Hepatocyte (in vitro differentiated cells): ENCODE data around the gene LRCOL1. TPM values are rescaled to one million over a fixed set of nuclear protein-coding genes. Genes with fewer than 3 reads are reported as not detected.

Experiments used
- DNase-seq: peaks from one replicate; pipeline ENCODE4 v3.0.0-alpha.2; 2016; ENCODE audit warnings: low spot score
- H2AFZ ChIP-seq: fragments of 200-600 bp; sonication (generic); 2 replicates; pipeline ENCODE4 v1.6.0; 2016; ENCODE audit warnings: antibody characterized with exemption, mild to moderate bottlenecking
- H3K27ac ChIP-seq: fragments of 200-600 bp; sonication (generic); 2 replicates; pipeline ENCODE4 v1.5.1; 2016; ENCODE audit warnings: mild to moderate bottlenecking
- H3K27me3 ChIP-seq: fragments of 200-600 bp; sonication (generic); 2 replicates; pipeline ENCODE4 v1.6.1; 2016
- H3K36me3 ChIP-seq: fragments of 200-600 bp; sonication (generic); replicated peaks from 2 replicates; pipeline ENCODE4 v1.5.1; 2016; ENCODE audit warnings: low read depth; ENCODE audit not compliant: insufficient read depth
- H3K4me1 ChIP-seq: fragments of 200-600 bp; sonication (generic); 2 replicates; pipeline ENCODE4 v1.5.1; 2016; ENCODE audit warnings: mild to moderate bottlenecking, moderate library complexity; ENCODE audit not compliant: insufficient read depth
- H3K4me2 ChIP-seq: fragments of 200-600 bp; sonication (generic); 2 replicates; pipeline ENCODE4 v1.6.0; 2016
- H3K4me3 ChIP-seq: fragments of 200-600 bp; sonication (generic); 2 replicates; pipeline ENCODE4 v1.5.1; 2016; ENCODE audit warnings: mild to moderate bottlenecking
- H3K79me2 ChIP-seq: fragments of 200-600 bp; sonication (generic); 2 replicates; pipeline ENCODE4 v1.6.0; 2017; ENCODE audit warnings: mild to moderate bottlenecking
- H3K9me2 ChIP-seq: fragments of 200-600 bp; sonication (generic); replicated peaks from 2 replicates; pipeline ENCODE4 v1.6.0; 2017; ENCODE audit warnings: mild to moderate bottlenecking; ENCODE audit not compliant: insufficient read depth
- H3K9me3 ChIP-seq: fragments of 200-600 bp; sonication (generic); 2 replicates; pipeline ENCODE4 v1.5.1; 2016; ENCODE audit warnings: low read depth, mild to moderate bottlenecking
- H4K20me1 ChIP-seq: fragments of 200-600 bp; sonication (generic); 2 replicates; pipeline ENCODE4 v1.6.0; 2016; ENCODE audit warnings: mild to moderate bottlenecking; ENCODE audit not compliant: insufficient read depth, poor library complexity, severe bottlenecking
- EZH2 ChIP-seq: fragments of 200-600 bp; sonication (generic); IDR thresholded peaks from 2 replicates; pipeline ENCODE4 v1.6.1; 2016; ENCODE audit warnings: antibody characterized with exemption, mild to moderate bottlenecking, borderline replicate concordance
- EZH2phosphoT487 ChIP-seq: fragments of 200-600 bp; sonication (generic); IDR thresholded peaks from one replicate; pipeline ENCODE4 v1.6.1; 2018; ENCODE audit warnings: antibody characterized with exemption, mild to moderate bottlenecking, low read depth, moderate library complexity; ENCODE audit not compliant: unreplicated experiment, severe bottlenecking
- WGBS: methylation state at CpG from one replicate; pipeline ENCODE4 v1.1.6; 2016; ENCODE audit warnings: low lambda C conversion rate; ENCODE audit errors: missing lambda C conversion rate; 5-methylcytosine and 5-hydroxymethylcytosine counted together
- polyA plus RNA-seq: library from polyadenylated mRNA; unstranded; fragments of >200 nt; fragmentation: Nextera tagmentation; extraction: Ambion mirVana; gene quantifications from 2 replicates; pipeline ENCODE4 v1.2.1, GENCODE V29; 2016
- total RNA-seq: library from RNA; depleted of rRNA; stranded (reverse); fragments of >200 nt; gene quantifications from 2 replicates; pipeline ENCODE4 v1.2.3, GENCODE V29; 2014
- TF ChIP-seq, protein P1 (sequence below): fragments of 200-600 bp; sonication (generic); IDR thresholded peaks from 2 replicates; pipeline ENCODE4 v1.5.1; 2016; ENCODE audit warnings: antibody characterized with exemption, mild to moderate bottlenecking; ENCODE audit not compliant: poor library complexity

The LRCOL1 gene
- total and polyA plus RNA-seq, 2 experiments from 2014 or later: 0.28 TPM; not detected in 1

DNA sequence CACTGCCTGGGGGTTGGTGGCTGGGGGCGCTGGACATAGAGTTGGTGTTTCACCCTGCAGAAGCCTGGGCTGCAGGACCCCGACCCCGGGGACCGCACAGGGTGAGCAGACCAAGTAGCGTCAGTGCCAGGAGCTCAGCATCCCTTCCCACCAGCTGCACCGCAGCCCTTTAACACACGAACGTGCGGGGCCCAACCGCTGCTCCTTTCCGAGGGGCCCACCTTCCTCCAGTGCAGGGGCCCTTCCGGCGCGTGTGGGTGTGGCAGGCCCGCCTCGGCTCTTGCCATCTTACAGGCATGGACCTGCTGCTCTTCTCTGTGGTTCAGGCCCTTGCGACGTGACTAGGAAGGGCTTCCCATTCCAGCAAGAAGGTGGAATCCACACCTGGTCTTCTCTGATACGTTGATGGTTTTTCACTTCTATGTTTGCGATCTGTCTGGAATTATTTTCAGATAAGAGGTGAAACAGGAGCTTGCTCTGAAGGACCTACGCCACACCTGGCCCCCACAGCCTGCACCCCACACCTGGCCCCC, 47.8 kb downstream of the LRCOL1 start:
- no peaks in the 10 kb centered on the region for H3K9me3 ChIP-seq
- H3K27ac ChIP-seq: no peak overlapping the region
- 80% methylated on average over 18 of the region's 21 CpGs for WGBS
- H4K20me1 ChIP-seq: peaks cover 36% of the 10 kb centered on the region
- DNase-seq: no peak
- H3K4me1 ChIP-seq: peaks cover 6% of the 10 kb centered on the region
- TF ChIP-seq, protein P1, sequence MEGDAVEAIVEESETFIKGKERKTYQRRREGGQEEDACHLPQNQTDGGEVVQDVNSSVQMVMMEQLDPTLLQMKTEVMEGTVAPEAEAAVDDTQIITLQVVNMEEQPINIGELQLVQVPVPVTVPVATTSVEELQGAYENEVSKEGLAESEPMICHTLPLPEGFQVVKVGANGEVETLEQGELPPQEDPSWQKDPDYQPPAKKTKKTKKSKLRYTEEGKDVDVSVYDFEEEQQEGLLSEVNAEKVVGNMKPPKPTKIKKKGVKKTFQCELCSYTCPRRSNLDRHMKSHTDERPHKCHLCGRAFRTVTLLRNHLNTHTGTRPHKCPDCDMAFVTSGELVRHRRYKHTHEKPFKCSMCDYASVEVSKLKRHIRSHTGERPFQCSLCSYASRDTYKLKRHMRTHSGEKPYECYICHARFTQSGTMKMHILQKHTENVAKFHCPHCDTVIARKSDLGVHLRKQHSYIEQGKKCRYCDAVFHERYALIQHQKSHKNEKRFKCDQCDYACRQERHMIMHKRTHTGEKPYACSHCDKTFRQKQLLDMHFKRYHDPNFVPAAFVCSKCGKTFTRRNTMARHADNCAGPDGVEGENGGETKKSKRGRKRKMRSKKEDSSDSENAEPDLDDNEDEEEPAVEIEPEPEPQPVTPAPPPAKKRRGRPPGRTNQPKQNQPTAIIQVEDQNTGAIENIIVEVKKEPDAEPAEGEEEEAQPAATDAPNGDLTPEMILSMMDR: no peak
- TF ChIP-seq EZH2: no peak
- no peak for TF ChIP-seq EZH2phosphoT487
- no peak overlapping the region for H3K4me3 ChIP-seq
- H3K79me2 ChIP-seq: peaks cover 34% of the 10 kb centered on the region
- no peaks in the 10 kb centered on the region for H3K9me2 ChIP-seq
- H3K27me3 ChIP-seq: no peaks in the 10 kb centered on the region
- H3K36me3 ChIP-seq: no peaks in the 10 kb centered on the region
- H2AFZ ChIP-seq: no peak overlapping the region
- H3K4me2 ChIP-seq: no peak overlapping the region

GRCh38 chr12:132561427-132562156, 48.8 kb downstream of the LRCOL1 start:
- no peak overlapping the region for H3K4me3 ChIP-seq
- no peaks in the 10 kb centered on the region for H3K27me3 ChIP-seq
- no peak overlapping the region for H3K27ac ChIP-seq
- H2AFZ ChIP-seq: no peak overlapping the region
- H3K4me2 ChIP-seq: peak overlapping the region; percentile 97
- TF ChIP-seq, protein P1: peak; percentile 40
- TF ChIP-seq EZH2: no peak
- H3K36me3 ChIP-seq: no peaks in the 10 kb centered on the region
- 77% methylated on average over 21 of the region's 21 CpGs for WGBS
- H3K79me2 ChIP-seq: peaks cover 34% of the 10 kb centered on the region
- no peaks in the 10 kb centered on the region for H3K9me3 ChIP-seq
- peak; percentile 65 for DNase-seq
- peaks cover 35% of the 10 kb centered on the region for H4K20me1 ChIP-seq
- H3K4me1 ChIP-seq: peaks cover 6% of the 10 kb centered on the region
- no peaks in the 10 kb centered on the region for H3K9me2 ChIP-seq

DNA sequence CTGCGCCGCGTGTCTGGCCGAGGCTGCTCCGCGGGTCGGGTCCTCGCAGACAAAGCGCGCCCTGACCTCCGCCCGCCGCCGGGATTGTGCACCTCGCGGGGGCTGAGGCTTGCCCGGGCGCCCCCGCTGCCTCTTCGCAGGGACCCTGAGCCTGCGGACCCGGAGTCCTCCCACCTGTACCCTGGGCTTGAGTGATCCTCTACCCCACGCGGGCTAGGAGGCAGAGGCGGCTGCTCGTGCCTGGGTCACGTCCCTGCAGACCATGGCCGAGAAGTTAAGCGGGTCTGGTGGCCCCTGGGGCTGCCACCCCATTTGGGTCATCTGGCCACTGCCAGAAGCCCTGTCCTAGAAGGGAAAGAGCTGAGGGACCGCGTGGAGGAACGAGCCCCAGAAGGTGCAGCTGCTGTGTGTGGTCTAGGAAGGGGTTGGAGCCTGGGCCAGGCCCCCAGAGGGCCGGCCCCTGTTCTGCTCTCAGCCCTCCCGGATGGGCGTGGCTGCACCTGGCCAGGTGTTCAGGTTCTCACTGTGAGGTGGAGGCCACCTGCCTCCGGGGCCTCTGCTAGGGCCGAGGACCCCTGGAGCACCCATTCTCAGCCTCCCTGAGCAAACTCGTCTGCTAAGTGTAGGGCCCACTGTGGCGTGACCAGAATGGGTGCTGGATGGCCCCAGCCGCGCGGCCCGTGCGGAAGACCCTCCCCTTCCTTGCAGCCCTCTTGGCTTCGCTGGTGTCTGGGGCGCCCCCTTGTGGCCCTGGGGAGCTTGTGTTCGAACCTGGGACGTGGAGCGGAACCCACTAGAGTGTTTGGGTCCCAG, 49.6 kb downstream of the LRCOL1 start:
- Histone ChIP-seq H3K79me2 (peaks cover 31% of the 10 kb centered on the region), H3K9me2 (no peaks in the 10 kb centered on the region), H3K4me3 (peak overlapping the region; percentile 75), H2AFZ (no peak overlapping the region), H3K27ac (peak overlapping the region; percentile 71), H3K9me3 (no peaks in the 10 kb centered on the region), H4K20me1 (peaks cover 27% of the 10 kb centered on the region), H3K27me3 (no peaks in the 10 kb centered on the region), H3K4me2 (peak overlapping the region; percentile 97), H3K4me1 (peaks cover 6% of the 10 kb centered on the region), H3K36me3 (no peaks in the 10 kb centered on the region)
- peak; percentile 78 for DNase-seq
- WGBS: 3% methylated on average over 47 of the region's 49 CpGs
- TF ChIP-seq EZH2: no peak
- TF ChIP-seq, protein P1: peak; percentile 74
